ENCODE results near the gene ADK.
"Not testable (repeated sequence)": the region's sequence is repeated elsewhere in the genome, so short reads cannot be mapped to it uniquely, and the experiment has no call there.

ADK gene

GRCh38 chr10:74306227-74306982 lies 155.4 kb downstream of the ADK start:
- no peak for DNase-seq

- peak; percentile 21 for DNase-seq
Observed at GRCh38 chr10:74307061-74307651, 156.1 kb downstream of the ADK start.

DNA sequence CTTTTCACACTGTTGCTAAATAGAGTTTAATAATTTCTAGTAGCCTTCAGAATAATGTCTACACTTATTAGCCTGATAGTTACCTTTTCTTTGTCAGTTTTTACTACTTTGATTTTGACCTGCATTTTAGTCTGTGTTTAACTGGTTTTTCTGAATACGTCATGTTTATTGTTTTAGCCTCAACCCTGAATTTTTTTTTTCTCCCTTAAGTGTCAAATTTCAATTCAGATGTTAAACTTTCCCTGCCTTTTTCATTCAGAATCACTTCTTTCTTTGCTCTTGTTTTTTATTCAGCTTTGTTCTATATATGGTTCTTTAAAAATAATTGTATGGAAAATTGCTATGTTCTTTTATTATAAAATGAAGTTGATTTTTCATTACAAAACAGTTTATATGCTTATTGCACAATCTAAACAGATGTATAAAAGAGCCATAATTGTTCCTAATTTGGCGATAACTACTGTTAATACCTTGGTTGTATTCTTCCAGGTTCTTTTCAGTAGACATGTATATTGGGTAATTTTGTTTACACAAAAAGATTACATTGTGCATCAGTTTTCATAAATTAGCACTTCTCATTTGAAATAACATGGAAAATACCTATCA lies 159.7 kb downstream of the ADK start:
- peak; percentile 85 for DNase-seq

GRCh38 chr10:74314166-74314565 lies 163.1 kb downstream of the ADK start:
- DNase-seq = no peak

- no peak for DNase-seq
Observed at GRCh38 chr10:74320026-74320425, 169.0 kb downstream of the ADK start.

DNA sequence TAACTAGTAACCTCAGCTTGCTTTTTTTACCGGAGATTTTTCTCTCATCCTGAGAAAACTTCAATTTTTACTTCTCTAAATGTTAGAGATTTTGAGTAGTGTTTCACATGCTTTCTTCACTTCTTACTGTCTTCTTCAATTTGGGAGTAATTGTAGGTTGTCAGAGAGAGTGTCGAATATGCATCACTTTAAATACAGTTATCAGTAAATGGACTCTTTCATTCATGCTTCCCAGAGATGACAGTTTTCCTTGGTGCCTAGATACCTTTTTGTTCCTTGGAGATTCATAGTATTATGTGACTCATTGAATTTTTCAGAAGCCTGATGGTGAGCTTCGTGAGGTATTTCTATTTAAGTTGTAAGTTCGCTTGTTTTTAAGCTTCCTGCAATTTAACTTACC lies 169.7 kb downstream of the ADK start:
- DNase-seq = no peak

DNA sequence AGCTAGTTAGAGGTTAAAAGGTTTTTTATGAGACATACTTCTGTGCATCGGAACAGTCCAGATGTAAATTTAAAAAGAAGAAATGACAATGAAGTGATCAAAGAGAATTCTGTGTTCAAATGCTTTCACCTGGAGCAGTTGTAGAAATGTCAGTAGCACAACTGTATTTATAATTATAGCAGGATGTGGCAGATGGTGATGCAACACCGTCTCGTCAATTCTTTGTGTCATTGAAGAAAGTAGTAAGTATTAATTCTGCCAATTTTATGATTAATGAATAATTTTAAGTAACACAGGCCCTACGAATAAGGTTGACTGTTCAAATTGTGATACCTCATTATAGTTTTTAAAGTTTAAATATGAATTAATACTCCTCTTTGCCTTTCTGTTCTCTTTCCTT lies 171.1 kb downstream of the ADK start:
- no peak for DNase-seq

GRCh38 chr10:74322565-74322964 lies 171.5 kb downstream of the ADK start:
- no peak for DNase-seq

DNA sequence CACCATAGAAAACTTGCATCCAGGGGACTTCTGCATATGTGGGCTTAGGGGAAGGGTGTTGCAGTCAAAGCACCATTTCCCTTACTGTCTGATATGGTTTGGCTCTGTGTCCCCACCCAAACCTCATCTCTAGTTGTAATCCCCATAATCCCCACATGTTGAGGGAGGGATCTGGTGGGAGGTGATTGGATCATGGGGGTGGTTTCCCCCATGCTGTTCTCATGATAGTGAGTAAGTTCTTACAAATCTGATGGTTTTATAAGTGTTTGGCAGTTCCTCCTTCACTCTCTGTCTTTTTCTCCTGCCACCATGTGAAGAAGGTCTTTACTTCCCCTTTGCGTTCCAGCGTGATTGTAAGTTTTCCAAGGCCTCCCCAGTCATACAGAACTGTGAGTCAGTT lies 177.4 kb downstream of the ADK start:
- DNase-seq = no peak

- no peak for DNase-seq
Observed at GRCh38 chr10:74329873-74330272, 178.9 kb downstream of the ADK start.

- DNase-seq = no peak
Observed at GRCh38 chr10:74330646-74331045, 179.6 kb downstream of the ADK start.

- DNase-seq = no peak
Observed at GRCh38 chr10:74332398-74332797, 181.4 kb downstream of the ADK start.

- no peak for DNase-seq
Observed at GRCh38 chr10:74333174-74333573, 182.2 kb downstream of the ADK start.

GRCh38 chr10:74334221-74334620 lies 183.2 kb downstream of the ADK start:
- DNase-seq = no peak

DNA sequence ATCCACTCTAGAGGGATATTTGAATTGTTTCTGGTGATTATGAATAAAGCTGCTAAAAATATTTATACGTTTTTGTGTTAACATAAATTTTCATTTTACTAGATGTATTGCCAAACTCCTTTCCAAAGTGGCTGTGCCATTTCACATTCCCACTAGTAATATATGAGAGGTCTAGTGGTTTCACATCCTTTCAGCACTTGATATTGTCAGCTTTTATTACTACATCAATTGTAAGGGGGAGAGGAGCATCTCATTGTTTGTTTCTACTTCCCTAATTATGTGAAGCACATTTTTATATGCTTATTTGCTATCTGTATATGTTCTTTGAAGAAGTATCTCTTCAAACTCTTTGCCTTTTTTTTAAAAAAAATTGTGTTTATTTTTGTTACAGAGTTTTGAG lies 184.5 kb downstream of the ADK start:
- DNase-seq = no peak

DNA sequence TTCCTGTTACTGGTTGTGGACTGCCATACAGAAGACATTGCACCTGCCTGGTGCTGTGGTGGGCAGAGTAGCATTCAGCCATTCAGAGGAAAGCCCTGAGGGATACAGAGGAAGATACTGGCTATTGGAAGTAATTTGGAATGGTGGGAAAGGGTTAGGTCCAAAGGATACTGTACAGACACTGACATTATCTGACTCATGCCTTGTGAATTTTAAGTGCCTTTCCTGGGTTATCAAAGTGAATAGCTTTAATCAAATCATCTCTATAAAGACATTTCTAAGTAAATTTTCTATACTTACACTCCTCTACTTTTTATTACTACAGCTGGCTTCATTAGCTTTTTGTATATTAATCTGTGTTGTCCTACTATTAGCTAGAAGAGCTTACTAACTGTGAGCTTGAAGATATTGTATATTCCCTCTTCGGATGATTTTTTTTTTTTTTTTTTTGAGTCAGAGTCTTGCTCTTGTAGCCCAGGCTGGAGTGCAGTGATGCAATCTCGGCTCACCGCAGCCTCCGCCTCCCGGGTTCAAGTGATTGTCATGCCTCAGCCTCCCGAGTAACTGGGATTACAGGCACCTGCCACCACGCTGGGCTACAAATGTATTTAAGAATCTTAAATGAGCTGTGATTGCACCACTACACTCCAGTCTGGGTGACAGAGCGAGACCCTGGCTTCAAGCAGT lies 186.5 kb downstream of the ADK start:
- no peak for DNase-seq

- DNase-seq = no peak
Observed at GRCh38 chr10:74342991-74343390, 192.0 kb downstream of the ADK start.

- no peak for DNase-seq
Observed at GRCh38 chr10:74343804-74344203, 192.8 kb downstream of the ADK start.

GRCh38 chr10:74344306-74344705 lies 193.3 kb downstream of the ADK start:
- no peak for DNase-seq

- no peak for DNase-seq
Observed at GRCh38 chr10:74347522-74347921, 196.5 kb downstream of the ADK start.

DNA sequence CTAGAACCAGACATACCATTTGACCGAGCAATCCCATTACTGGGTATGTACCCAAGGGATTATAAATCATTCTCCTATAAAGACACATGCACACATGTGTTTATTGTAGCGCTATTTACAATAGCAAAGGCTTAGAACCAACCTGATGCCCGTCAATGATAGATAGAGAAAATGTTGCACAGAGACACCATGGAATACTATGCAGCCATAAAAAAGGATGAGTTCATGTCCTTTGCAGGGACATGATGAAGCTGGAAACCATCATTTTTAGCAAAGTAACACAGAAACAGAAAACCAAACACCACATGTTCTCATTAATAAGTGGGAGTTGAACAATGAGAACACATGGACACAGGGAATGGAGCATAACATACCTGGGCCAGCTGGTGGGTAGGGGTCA lies 202.0 kb downstream of the ADK start:
- DNase-seq = not testable (repeated sequence)

- no peak for DNase-seq
Observed at GRCh38 chr10:74361678-74362077, 210.7 kb downstream of the ADK start.

DNA sequence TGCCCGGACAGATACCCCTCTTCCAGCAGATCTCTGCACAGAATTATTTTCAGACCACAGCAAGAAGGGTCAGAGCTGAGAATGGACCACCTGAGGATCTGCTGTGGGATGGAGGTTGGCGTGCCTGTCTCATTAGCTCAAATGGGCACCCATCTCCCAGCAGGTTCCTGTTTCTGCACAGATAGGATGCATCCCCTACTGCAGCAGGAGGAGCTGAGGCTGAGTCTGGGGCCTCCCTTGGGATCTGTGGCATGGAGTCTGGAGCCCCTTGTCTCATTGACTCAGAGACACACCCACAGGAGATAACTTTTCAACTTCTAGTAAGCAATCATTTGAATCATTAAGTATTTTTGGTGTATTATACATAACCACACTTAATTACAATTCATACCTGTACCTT lies 212.7 kb downstream of the ADK start:
- no peak for DNase-seq

- no peak for DNase-seq
Observed at GRCh38 chr10:74365109-74365508, 214.1 kb downstream of the ADK start.

Data from NCI-H146 (cell line).